OCI-LY7 (cell line): ENCODE results near the gene UGCG. TPM values are rescaled to one million over a fixed set of nuclear protein-coding genes. Genes with fewer than 3 reads are reported as not detected.

Experiments
- BruUV-seq: library from RNA; stranded (reverse); fragments of 400-500 nt; replicated peaks from 2 replicates; lab custom pipeline; 2021; lab: Mats Ljungman, UMichigan
- CTCF ChIA-PET: fragments of 300-600 bp; sonication (Branson Sonifier 250); formaldehyde crosslinking; loops from one replicate; lab custom pipeline; 2022; ENCODE audit warnings: antibody characterized with exemption; ENCODE audit not compliant: unreplicated experiment; lab: Charles Lee
- POLR2A ChIA-PET: fragments of 300-600 bp; sonication (Branson Sonifier 250); formaldehyde crosslinking; loops from one replicate; lab custom pipeline; 2022; ENCODE audit warnings: antibody characterized with exemption; lab: Charles Lee
- DNase-seq: peaks from one replicate; pipeline ENCODE4 v3.0.0-alpha.2; 2015; ENCODE audit warnings: low spot score
- H2AFZ ChIP-seq: fragments of 200-600 bp; sonication (generic), shearing (Covaris generic); 2 replicates; pipeline ENCODE4 v1.6.1; 2014; ENCODE audit warnings: mild to moderate bottlenecking, antibody characterized with exemption, low read length, moderate library complexity
- H3K27ac ChIP-seq: fragments of 200-600 bp; sonication (generic); 2 replicates; pipeline ENCODE4 v1.5.1; 2014; ENCODE audit warnings: mixed run types, low read depth, mild to moderate bottlenecking, moderate library complexity, low read length, inconsistent platforms; ENCODE audit not compliant: poor library complexity, severe bottlenecking
- H3K36me3 ChIP-seq: fragments of 200-600 bp; sonication (generic); 2 replicates; pipeline ENCODE4 v1.6.1; 2014; ENCODE audit warnings: mild to moderate bottlenecking, antibody characterized with exemption, low read length, moderate library complexity, mixed read lengths; ENCODE audit not compliant: insufficient read depth
- H3K4me1 ChIP-seq: fragments of 200-600 bp; sonication (generic); 2 replicates; pipeline ENCODE4 v1.5.1; 2014; ENCODE audit warnings: mild to moderate bottlenecking, low read length; ENCODE audit not compliant: insufficient read depth, poor library complexity, severe bottlenecking
- H3K4me2 ChIP-seq: fragments of 200-600 bp; sonication (generic); 2 replicates; pipeline ENCODE4 v1.6.1; 2014; ENCODE audit warnings: mild to moderate bottlenecking, low read length
- H3K4me3 ChIP-seq: fragments of 200-600 bp; sonication (generic); 2 replicates; pipeline ENCODE4 v1.5.1; 2014; ENCODE audit warnings: mild to moderate bottlenecking, low read depth, low read length; ENCODE audit not compliant: poor library complexity, severe bottlenecking
- H3K79me2 ChIP-seq: fragments of 200-600 bp; sonication (generic); 2 replicates; pipeline ENCODE4 v1.6.1; 2016; ENCODE audit warnings: low read depth, mild to moderate bottlenecking, low read length, moderate library complexity, mixed read lengths; ENCODE audit not compliant: insufficient read depth
- H3K9me2 ChIP-seq: fragments of 200-600 bp; sonication (generic); 2 replicates; pipeline ENCODE4 v1.6.1; 2016; ENCODE audit warnings: mild to moderate bottlenecking, low read length, mixed read lengths; ENCODE audit not compliant: insufficient read depth
- H3K9me3 ChIP-seq: fragments of 200-600 bp; sonication (generic); 2 replicates; pipeline ENCODE4 v1.6.1; 2014; ENCODE audit warnings: mild to moderate bottlenecking, mixed run types, low read length, mixed read lengths
- H4K20me1 ChIP-seq: fragments of 200-600 bp; sonication (generic); 2 replicates; pipeline ENCODE4 v1.6.1; 2014; ENCODE audit warnings: mild to moderate bottlenecking, antibody characterized with exemption, low read length, moderate library complexity, mixed read lengths; ENCODE audit not compliant: insufficient read depth
- EZH2phosphoT487 ChIP-seq: fragments of 200-600 bp; sonication (generic); IDR thresholded peaks from 2 replicates; pipeline ENCODE4 v1.6.1; 2018; ENCODE audit warnings: low read depth, borderline replicate concordance, mild to moderate bottlenecking, mixed run types, antibody characterized with exemption, low read length, moderate library complexity, mixed read lengths
- intact Hi-C: fragments of 100-400 bp; cut with micrococcal nuclease; formaldehyde crosslinking; loops from one replicate; pipeline ENCODE4 v1.10.0; 2022; ENCODE audit not compliant: unreplicated experiment
- total RNA-seq, 2 experiments: library from RNA; depleted of rRNA in 1 of 2; stranded (reverse); fragments of >200 nt in 1 of 2; shearing (Covaris generic) in 1 of 2; gene quantifications; 2 replicates each; pipeline ENCODE4 v1.2.3, GENCODE V29; 2014 to 2022
- TF ChIP-seq, protein P1 (sequence below): fragments of 200-600 bp; sonication (generic); conservative IDR thresholded peaks from 2 replicates; pipeline ENCODE4 v1.5.1; 2014; ENCODE audit warnings: mild to moderate bottlenecking, antibody characterized with exemption, low read length, moderate library complexity, mixed read lengths

Gene UGCG
- total RNA-seq, 2 experiments from 2014 or later, result 12.9 to 14.7 TPM

GRCh38 chr9:111967621-111968020 is 71.0 kb downstream of the UGCG start:
- BruUV-seq, result no TSS peak
- no peak for TF ChIP-seq EZH2phosphoT487
- TF ChIP-seq, protein P1, sequence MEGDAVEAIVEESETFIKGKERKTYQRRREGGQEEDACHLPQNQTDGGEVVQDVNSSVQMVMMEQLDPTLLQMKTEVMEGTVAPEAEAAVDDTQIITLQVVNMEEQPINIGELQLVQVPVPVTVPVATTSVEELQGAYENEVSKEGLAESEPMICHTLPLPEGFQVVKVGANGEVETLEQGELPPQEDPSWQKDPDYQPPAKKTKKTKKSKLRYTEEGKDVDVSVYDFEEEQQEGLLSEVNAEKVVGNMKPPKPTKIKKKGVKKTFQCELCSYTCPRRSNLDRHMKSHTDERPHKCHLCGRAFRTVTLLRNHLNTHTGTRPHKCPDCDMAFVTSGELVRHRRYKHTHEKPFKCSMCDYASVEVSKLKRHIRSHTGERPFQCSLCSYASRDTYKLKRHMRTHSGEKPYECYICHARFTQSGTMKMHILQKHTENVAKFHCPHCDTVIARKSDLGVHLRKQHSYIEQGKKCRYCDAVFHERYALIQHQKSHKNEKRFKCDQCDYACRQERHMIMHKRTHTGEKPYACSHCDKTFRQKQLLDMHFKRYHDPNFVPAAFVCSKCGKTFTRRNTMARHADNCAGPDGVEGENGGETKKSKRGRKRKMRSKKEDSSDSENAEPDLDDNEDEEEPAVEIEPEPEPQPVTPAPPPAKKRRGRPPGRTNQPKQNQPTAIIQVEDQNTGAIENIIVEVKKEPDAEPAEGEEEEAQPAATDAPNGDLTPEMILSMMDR, result no peak
- no peaks in the 10 kb centered on the region for H3K79me2 ChIP-seq
- DNase-seq, result no peak
- H3K4me3 ChIP-seq, result no peak overlapping the region
- POLR2A ChIA-PET, result no interaction called here
- no peaks in the 10 kb centered on the region for H3K9me2 ChIP-seq
- intact Hi-C loops, result no loop called here
- H3K9me3 ChIP-seq, result no peaks in the 10 kb centered on the region
- no peak overlapping the region for H3K4me2 ChIP-seq
- no peak overlapping the region for H3K27ac ChIP-seq
- H2AFZ ChIP-seq, result no peak overlapping the region
- H3K4me1 ChIP-seq, result no peaks in the 10 kb centered on the region
- CTCF ChIA-PET, result no interaction called here
- H4K20me1 ChIP-seq, result no peaks in the 10 kb centered on the region
- no peaks in the 10 kb centered on the region for H3K36me3 ChIP-seq

DNA sequence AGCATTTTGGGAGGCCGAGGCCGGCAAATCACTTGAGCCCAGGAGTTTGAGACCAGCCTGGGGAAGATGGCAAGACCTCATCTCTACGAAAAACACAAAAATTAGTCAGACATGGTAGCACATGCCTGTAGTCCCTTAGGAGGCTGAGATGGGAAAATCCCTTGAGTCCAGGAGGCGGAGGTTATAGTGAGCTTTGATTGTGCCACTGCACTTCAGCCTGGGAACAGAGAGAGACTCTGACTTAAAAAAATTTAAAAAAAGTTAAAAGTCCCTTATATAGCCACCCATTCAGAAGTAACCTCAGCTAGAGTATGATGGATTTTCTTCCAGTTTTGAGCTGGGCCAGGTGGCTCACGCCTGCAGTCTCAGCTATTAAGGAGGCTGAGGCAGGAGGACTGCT is 72.4 kb downstream of the UGCG start:
- H3K9me3 ChIP-seq, result no peaks in the 10 kb centered on the region
- no peaks in the 10 kb centered on the region for H3K79me2 ChIP-seq
- DNase-seq, result no peak
- H2AFZ ChIP-seq, result no peak overlapping the region
- no peaks in the 10 kb centered on the region for H4K20me1 ChIP-seq
- intact Hi-C loops, result no loop called here
- ChIA-PET CTCF (no interaction called here), POLR2A (no interaction called here)
- no peak overlapping the region for H3K4me3 ChIP-seq
- no peak overlapping the region for H3K4me2 ChIP-seq
- no peaks in the 10 kb centered on the region for H3K9me2 ChIP-seq
- H3K36me3 ChIP-seq, result no peaks in the 10 kb centered on the region
- no peak overlapping the region for H3K27ac ChIP-seq
- TF ChIP-seq, protein P1, result no peak
- no peak for TF ChIP-seq EZH2phosphoT487
- H3K4me1 ChIP-seq, result no peaks in the 10 kb centered on the region
- BruUV-seq, result no TSS peak

DNA sequence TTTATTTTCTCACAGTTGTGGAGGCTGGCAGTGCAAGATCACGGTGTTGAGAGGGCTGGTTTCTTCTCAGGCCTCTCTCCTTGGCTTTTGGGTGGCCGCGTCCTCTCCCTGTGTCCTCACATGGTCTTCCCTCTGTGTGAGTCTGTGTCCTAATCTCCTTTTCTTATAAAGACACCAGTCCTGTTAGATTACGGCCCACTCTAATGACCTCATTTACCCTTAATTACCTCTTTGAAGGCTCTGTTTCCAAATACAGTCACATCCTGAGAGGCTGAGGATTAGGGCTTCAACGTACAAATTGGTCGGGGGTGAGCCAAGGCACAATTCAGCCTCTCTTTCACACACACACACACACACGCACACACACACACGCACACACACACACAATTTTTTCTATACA is 73.0 kb downstream of the UGCG start:
- Histone ChIP-seq H3K9me2 (no peaks in the 10 kb centered on the region), H3K36me3 (no peaks in the 10 kb centered on the region), H3K4me2 (no peak overlapping the region), H3K79me2 (no peaks in the 10 kb centered on the region), H3K4me1 (no peaks in the 10 kb centered on the region), H2AFZ (no peak overlapping the region), H3K4me3 (no peak overlapping the region), H3K27ac (no peak overlapping the region), H3K9me3 (no peaks in the 10 kb centered on the region), H4K20me1 (no peaks in the 10 kb centered on the region)
- TF ChIP-seq, protein P1, result no peak
- TF ChIP-seq EZH2phosphoT487, result no peak
- ChIA-PET CTCF (no interaction called here), POLR2A (interaction anchor here (0.6 to 0.7 kb wide), 2 partner anchors 13 to 47 kb away, joined by 3 read pairs; no protein-coding TSS in a partner anchor)
- BruUV-seq, result no TSS peak
- intact Hi-C loops, result no loop called here
- no peak for DNase-seq
